Endodermal cell (in vitro differentiated cells): ENCODE data around the gene GPR153. TPM values are rescaled to one million over a fixed set of nuclear protein-coding genes. Genes with fewer than 3 reads are reported as not detected.

Experiments
- DNase-seq: peaks from one replicate; pipeline ENCODE4 v3.0.0-alpha.2; 2017
- H3K27ac ChIP-seq: 2 replicates; pipeline ENCODE4 v1.5.1; 2013; ENCODE audit warnings: mild to moderate bottlenecking, low read depth, low read length, moderate library complexity
- H3K27me3 ChIP-seq: 2 replicates; pipeline ENCODE4 v1.6.1; 2013; ENCODE audit warnings: mild to moderate bottlenecking, low read length, moderate library complexity; ENCODE audit not compliant: insufficient read depth, control insufficient read depth, poor library complexity, severe bottlenecking
- H3K36me3 ChIP-seq: 2 replicates; pipeline ENCODE4 v1.7.0; 2013; ENCODE audit warnings: mild to moderate bottlenecking, low read length, moderate library complexity; ENCODE audit not compliant: control insufficient read depth, insufficient read depth
- H3K4me1 ChIP-seq: one replicate; pipeline ENCODE4 v1.7.0; 2013; ENCODE audit warnings: low read length; ENCODE audit not compliant: control insufficient read depth, insufficient read depth
- H3K4me3 ChIP-seq: 2 replicates; pipeline ENCODE4 v1.5.1; 2013; ENCODE audit warnings: mild to moderate bottlenecking, low read length, moderate library complexity
- H3K9ac ChIP-seq: 2 replicates; pipeline ENCODE4 v1.6.1; 2013; ENCODE audit warnings: mild to moderate bottlenecking, low read length, moderate library complexity; ENCODE audit not compliant: poor library complexity, severe bottlenecking; ENCODE audit errors: extremely low read depth
- H3K9me3 ChIP-seq: 2 replicates; pipeline ENCODE4 v1.6.1; 2013; ENCODE audit warnings: mild to moderate bottlenecking, low read length, moderate library complexity; ENCODE audit not compliant: control insufficient read depth
- H3K27ac Mint-ChIP-seq: 2 replicates; pipeline ENCODE4 v1.8.0; 2020; ENCODE audit warnings: mixed read lengths
- H3K27me3 Mint-ChIP-seq: 2 replicates; pipeline ENCODE4 v1.8.0; 2021; ENCODE audit warnings: mild to moderate bottlenecking, mixed read lengths; ENCODE audit not compliant: insufficient read depth
- H3K36me3 Mint-ChIP-seq: 2 replicates; pipeline ENCODE4 v1.8.0; 2020; ENCODE audit warnings: low read depth, mixed read lengths
- H3K4me1 Mint-ChIP-seq: 2 replicates; pipeline ENCODE4 v1.8.0; 2020; ENCODE audit warnings: mixed read lengths
- H3K4me3 Mint-ChIP-seq: 2 replicates; pipeline ENCODE4 v1.8.0; 2020; ENCODE audit warnings: mild to moderate bottlenecking, moderate library complexity, mixed read lengths
- H3K9me3 Mint-ChIP-seq: 2 replicates; pipeline ENCODE4 v1.8.0; 2020; ENCODE audit warnings: mild to moderate bottlenecking, mixed read lengths
- CTCF ChIP-seq: fragments of 200-600 bp; sonication (generic); conservative IDR thresholded peaks from 2 replicates; pipeline ENCODE4 v1.5.0; 2021; ENCODE audit warnings: antibody characterized with exemption, mild to moderate bottlenecking
- WGBS, 2 experiments: methylation state at CpG; one replicate each; pipeline versions ENCODE4 v1.1.5 to v1.1.7; 2013; ENCODE audit warnings: missing lambda C conversion rate in 2 of 2, mixed read lengths in 1 of 2; ENCODE audit not compliant: insufficient coverage in 1 of 2, insufficient read length in 1 of 2; 5-methylcytosine and 5-hydroxymethylcytosine counted together
- total RNA-seq, 2 donors: library from RNA; stranded (reverse); fragmentation: NEBNext Ultra II Directional in 1 of 2; extraction: Animal tissue kit (Norgen Biotek cat#: 25700) in 1 of 2; gene quantifications; 2 replicates in 1 of 2; 3 replicates in 1 of 2; pipeline ENCODE4 v1.2.1, GENCODE V29; 2021

The GPR153 gene
- total RNA-seq, 2 donors from 2014 or later: 2.4 to 2.8 TPM

- peaks cover 12% of the 10 kb centered on the region for H3K36me3 Mint-ChIP-seq
- 94% methylated on average over 10 to 15 of the region's 15 CpGs for WGBS, 2 experiments
- no peak for DNase-seq
- H3K36me3 ChIP-seq: peaks cover 2% of the 10 kb centered on the region
- H3K27me3 Mint-ChIP-seq: no peaks in the 10 kb centered on the region
- H3K4me3 ChIP-seq: no peak overlapping the region
- H3K27me3 ChIP-seq: no peaks in the 10 kb centered on the region
- no peak for TF ChIP-seq CTCF
- H3K4me1 ChIP-seq: no peaks in the 10 kb centered on the region
- no peak overlapping the region for H3K9ac ChIP-seq
- no peak overlapping the region for H3K27ac ChIP-seq
- H3K4me3 Mint-ChIP-seq: no peak overlapping the region
- no peaks in the 10 kb centered on the region for H3K4me1 Mint-ChIP-seq
- no peaks in the 10 kb centered on the region for H3K9me3 ChIP-seq
- peak overlapping the region; percentile 64 for H3K27ac Mint-ChIP-seq
- H3K9me3 Mint-ChIP-seq: no peaks in the 10 kb centered on the region
Observed at GRCh38 chr1:6299557-6300165, 38.8 kb upstream of the GPR153 start.

GRCh38 chr1:6298940-6299465, 38.1 kb upstream of the GPR153 start:
- Mint-ChIP-seq H3K4me1 (no peaks in the 10 kb centered on the region), H3K27ac (no peak overlapping the region), H3K9me3 (no peaks in the 10 kb centered on the region), H3K4me3 (no peak overlapping the region), H3K36me3 (peaks cover 17% of the 10 kb centered on the region), H3K27me3 (no peaks in the 10 kb centered on the region)
- TF ChIP-seq CTCF: no peak
- H3K9ac ChIP-seq: no peak overlapping the region
- DNase-seq: no peak
- H3K4me3 ChIP-seq: no peak overlapping the region
- H3K27ac ChIP-seq: no peak overlapping the region
- no peaks in the 10 kb centered on the region for H3K9me3 ChIP-seq
- H3K27me3 ChIP-seq: no peaks in the 10 kb centered on the region
- no peaks in the 10 kb centered on the region for H3K4me1 ChIP-seq
- H3K36me3 ChIP-seq: peaks cover 9% of the 10 kb centered on the region
- WGBS, 2 experiments: 88 to 95% methylated on average over 8 of the region's 8 CpGs

GRCh38 chr1:6298530-6298929, 37.6 kb upstream of the GPR153 start:
- TF ChIP-seq CTCF: peak; percentile 33
- H3K9ac ChIP-seq: no peak overlapping the region
- H3K9me3 Mint-ChIP-seq: no peaks in the 10 kb centered on the region
- no peaks in the 10 kb centered on the region for H3K27me3 Mint-ChIP-seq
- peaks cover 10% of the 10 kb centered on the region for H3K36me3 ChIP-seq
- H3K4me1 Mint-ChIP-seq: no peaks in the 10 kb centered on the region
- H3K4me1 ChIP-seq: no peaks in the 10 kb centered on the region
- H3K4me3 ChIP-seq: no peak overlapping the region
- H3K27ac ChIP-seq: no peak overlapping the region
- H3K9me3 ChIP-seq: no peaks in the 10 kb centered on the region
- no peak for DNase-seq
- H3K27ac Mint-ChIP-seq: no peak overlapping the region
- H3K36me3 Mint-ChIP-seq: peaks cover 20% of the 10 kb centered on the region
- whole genome bisulfite sequencing, 2 experiments: 93 to 95% methylated on average over 6 to 8 of the region's 8 CpGs
- no peak overlapping the region for H3K4me3 Mint-ChIP-seq
- H3K27me3 ChIP-seq: no peaks in the 10 kb centered on the region
